ENCODE data around the gene SLC2A1.
"Not testable (repeated sequence)": the region's sequence is repeated elsewhere in the genome, so short reads cannot be mapped to it uniquely, and the experiment has no call there.

SLC2A1 gene

DNA sequence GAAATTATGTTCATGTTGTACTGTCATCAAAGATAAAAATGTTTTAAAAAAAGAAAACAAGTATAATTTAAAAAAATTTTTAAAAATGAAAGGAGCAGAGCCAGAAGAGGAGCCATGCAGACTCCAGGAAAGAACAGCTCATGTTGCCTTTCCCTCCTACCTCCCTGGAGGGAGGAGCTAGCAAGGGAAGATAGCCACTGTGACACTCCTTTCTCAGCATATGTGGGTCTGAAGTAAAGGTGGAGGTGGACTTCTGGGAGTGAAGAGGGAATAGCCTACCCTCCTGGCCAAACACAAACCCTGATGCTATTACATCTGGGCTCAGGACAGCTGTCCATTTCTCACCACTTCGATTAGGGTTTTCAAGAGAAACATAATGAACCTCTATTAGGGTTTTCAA is 54.2 kb downstream of the SLC2A1 start:
- H3K9me3 Mint-ChIP-seq = no peaks in the 10 kb centered on the region
- DNase-seq (no peak), ATAC-seq (no peak)
- H3K27me3 Mint-ChIP-seq = peaks cover 7% of the 10 kb centered on the region
- H3K27ac Mint-ChIP-seq = no peak overlapping the region
- H3K36me3 Mint-ChIP-seq (ENCODE audit: low read depth) = no peaks in the 10 kb centered on the region
- peaks cover 1% of the 10 kb centered on the region for H3K4me1 Mint-ChIP-seq
- no peak overlapping the region for H3K4me3 Mint-ChIP-seq

DNA sequence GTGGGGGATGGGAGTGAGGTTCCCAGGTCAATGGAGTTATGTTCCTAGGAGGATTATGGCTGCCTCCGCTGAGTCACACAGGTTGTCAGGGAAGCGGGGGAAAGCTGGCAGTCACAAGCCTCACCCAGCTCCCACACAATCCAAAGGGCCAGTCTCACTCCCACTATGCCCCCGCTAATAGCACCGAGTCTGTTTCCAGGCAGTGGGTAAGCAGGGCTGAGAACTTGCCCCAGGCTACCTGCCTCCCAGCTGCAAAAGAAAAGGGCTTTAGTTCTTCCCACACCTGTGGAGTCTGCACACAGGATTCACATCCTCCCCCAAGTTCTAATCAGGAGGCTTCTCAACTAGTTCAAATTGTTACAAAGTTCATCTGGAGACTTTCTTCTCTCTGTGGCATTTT is 58.7 kb downstream of the SLC2A1 start:
- not testable (repeated sequence) for H3K36me3 Mint-ChIP-seq (ENCODE audit: low read depth); ATAC-seq; H3K27ac Mint-ChIP-seq; H3K4me1 Mint-ChIP-seq; H3K4me3 Mint-ChIP-seq; DNase-seq
- Mint-ChIP-seq H3K27me3 (peaks cover 17% of the 10 kb centered on the region), H3K9me3 (peaks cover 16% of the 10 kb centered on the region)

DNA sequence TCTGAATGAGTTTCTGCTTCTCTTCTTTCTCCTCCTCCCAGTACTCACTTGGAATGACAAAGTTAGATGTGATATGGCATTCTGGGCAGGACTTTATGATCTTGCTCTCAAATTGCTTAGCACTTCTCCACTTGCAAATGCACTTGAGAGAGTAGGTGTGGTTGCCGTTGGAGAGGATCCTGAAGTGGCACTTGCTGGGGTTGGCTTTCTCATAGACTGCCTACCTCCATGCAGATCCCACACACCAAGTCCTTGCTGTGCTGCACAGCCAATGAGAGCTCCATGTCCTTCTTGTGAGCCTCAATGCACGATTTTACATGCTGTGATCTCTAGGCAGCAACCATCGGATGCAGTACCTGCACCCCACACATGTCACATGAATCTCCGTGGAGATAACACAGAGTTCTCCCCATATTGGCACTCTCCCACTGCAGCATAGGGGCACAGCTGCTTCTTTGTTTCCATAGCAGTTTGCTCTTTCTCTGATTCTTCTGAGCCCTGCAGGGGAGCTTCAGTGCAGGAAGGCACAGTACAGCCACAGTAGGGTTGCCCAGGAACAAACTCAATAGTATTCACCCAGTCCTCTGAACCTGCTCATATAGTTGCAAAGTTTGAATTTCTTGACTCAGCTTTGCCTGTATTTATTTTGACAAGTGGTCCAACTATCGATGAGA is 67.1 kb downstream of the SLC2A1 start:
- peaks cover 4% of the 10 kb centered on the region for H3K9me3 Mint-ChIP-seq
- H3K27ac Mint-ChIP-seq = no peak overlapping the region
- DNase-seq (no peak), ATAC-seq (no peak)
- H3K36me3 Mint-ChIP-seq (ENCODE audit: low read depth) = no peaks in the 10 kb centered on the region
- H3K4me3 Mint-ChIP-seq = no peak overlapping the region
- H3K4me1 Mint-ChIP-seq = no peaks in the 10 kb centered on the region
- H3K27me3 Mint-ChIP-seq = no peaks in the 10 kb centered on the region

DNA sequence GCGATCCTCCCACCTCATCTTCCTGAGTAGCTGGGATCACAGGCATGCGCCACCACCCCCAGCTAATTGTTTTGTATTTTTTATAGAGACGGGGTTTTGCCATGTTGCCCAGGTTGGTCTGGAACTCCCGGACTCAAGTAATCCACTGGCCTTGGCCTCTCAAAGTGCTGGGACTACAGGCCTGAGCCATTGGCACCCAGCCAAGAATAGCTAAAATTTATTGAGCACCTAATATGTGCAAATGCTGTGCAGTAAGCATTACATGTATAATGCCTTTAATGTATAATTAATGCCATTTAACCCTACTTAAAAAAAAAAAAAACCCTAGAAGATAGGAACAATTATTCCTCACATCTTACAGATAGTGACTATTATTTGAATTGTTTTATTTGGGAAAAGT is 69.4 kb downstream of the SLC2A1 start:
- Mint-ChIP-seq H3K27me3 (no peaks in the 10 kb centered on the region), H3K27ac (no peak overlapping the region), H3K36me3 (ENCODE audit: low read depth) (no peaks in the 10 kb centered on the region), H3K9me3 (peaks cover under 1% of the 10 kb centered on the region), H3K4me1 (no peaks in the 10 kb centered on the region), H3K4me3 (no peak overlapping the region)
- DNase-seq (no peak), ATAC-seq (no peak)

DNA sequence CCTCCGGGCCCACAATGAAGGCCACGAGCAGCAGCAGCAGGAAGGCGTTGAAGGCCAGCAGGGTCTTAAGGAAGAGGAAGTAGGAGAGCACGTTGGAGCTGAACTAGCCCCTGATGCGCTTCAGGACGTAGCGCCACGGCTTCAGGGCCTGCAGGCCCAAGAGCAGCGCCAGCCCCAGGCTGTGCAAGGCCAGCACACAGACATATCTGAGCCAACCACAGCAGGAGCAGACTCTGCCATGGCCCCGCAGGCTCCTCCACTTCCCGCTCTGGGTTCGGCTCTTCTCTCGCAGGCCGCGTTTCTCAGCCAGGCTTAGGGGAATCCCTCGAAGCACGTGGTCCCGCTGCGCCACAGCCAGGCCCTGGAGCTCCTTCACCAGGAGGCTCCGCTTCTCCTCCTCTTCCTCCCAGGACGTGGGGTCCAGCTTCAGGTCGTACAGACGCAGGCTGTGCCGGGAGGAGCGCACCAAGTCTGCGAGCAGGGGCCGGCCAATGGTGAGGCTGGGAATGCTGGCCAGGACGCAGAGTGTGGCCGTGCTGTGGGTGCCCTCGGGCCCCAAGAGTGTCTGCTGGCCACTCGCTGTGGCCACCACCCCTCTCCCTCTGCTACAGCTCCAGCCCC is 70.5 kb downstream of the SLC2A1 start:
- Mint-ChIP-seq H3K9me3 (no peaks in the 10 kb centered on the region), H3K27ac (no peak overlapping the region), H3K36me3 (ENCODE audit: low read depth) (no peaks in the 10 kb centered on the region), H3K4me1 (no peaks in the 10 kb centered on the region), H3K4me3 (no peak overlapping the region), H3K27me3 (no peaks in the 10 kb centered on the region)
- DNase-seq = no peak
- ATAC-seq = no peak

DNA sequence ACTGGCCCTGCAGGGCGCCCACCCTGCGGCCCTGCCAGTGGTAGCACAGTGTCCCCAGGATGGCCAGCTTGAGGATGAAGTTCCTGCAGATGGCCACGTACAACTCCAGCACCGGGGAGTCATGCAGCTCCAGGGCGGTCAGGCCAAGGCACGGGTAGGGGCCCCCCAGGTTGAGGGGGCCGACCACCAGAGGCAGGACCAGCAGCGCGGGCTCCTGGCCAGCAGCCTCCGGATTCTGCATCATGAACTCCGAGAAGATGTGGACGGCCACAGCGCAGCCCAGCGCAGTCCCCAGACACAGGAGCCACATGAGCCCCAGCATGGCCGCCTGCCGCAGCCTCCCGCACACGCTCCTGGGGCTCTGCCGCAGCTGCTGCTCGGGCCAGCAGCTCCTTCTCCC is 71.3 kb downstream of the SLC2A1 start:
- ATAC-seq (no peak), DNase-seq (no peak)
- Mint-ChIP-seq H3K27me3 (no peaks in the 10 kb centered on the region), H3K36me3 (ENCODE audit: low read depth) (no peaks in the 10 kb centered on the region), H3K4me1 (no peaks in the 10 kb centered on the region), H3K27ac (no peak overlapping the region), H3K4me3 (no peak overlapping the region), H3K9me3 (no peaks in the 10 kb centered on the region)

DNA sequence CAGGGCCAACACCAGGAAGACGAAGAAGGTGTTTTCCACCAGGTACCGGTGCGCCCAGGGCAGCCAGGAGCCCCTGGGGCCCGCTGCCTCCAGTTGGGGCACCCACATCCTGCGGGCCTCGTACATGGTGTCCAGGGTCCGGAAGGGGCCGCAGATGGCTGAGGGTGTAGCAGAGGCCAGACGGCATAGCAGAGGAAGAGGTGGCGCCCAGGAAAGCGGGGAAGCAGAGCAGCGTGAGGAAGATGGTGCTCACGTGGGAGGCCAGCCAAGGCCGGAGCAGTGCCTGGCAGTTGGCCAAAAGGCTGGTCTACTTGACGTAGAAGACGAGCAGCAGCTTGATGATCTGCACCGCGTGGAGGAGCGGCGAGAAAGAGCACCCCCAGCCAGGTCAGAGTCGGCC is 71.9 kb downstream of the SLC2A1 start:
- no peaks in the 10 kb centered on the region for H3K4me1 Mint-ChIP-seq
- DNase-seq (no peak), ATAC-seq (no peak)
- H3K27me3 Mint-ChIP-seq = no peaks in the 10 kb centered on the region
- H3K9me3 Mint-ChIP-seq = no peaks in the 10 kb centered on the region
- H3K27ac Mint-ChIP-seq = no peak overlapping the region
- no peaks in the 10 kb centered on the region for H3K36me3 Mint-ChIP-seq (ENCODE audit: low read depth)
- H3K4me3 Mint-ChIP-seq = no peak overlapping the region

DNA sequence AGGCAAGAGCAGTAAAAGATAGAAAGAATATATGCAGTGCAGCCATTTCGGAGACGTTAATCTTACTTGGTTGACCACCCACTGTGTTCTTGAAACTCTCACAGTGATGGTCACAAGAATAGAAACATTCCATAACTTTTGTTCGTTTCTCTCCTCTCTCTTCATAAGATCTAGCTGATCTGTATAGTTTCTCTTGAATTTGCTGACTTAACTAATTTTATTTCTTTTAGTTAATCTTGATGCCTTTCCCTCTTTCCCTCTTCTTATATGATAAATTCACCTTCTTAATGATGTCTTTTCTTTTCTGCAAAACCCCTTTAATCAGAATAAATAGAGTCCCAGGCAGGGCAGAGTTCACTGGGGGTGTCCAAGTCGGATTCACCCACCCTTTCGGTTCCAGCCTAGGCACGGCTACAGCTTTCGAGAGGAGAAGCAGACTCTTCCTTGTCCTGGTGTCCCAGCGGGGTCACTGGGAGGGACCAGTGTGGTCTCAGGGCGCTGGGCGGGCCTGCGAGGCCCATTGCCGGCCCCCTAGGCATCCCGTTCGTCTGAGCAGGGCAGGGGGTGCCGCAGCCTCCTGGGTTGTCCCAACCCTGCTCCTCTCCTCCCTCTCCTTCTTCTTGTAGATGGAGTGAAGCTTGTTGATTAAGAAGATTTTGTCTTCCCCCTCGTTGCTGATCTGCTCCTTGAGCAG is 72.5 kb downstream of the SLC2A1 start:
- no peak for ATAC-seq
- Mint-ChIP-seq H3K36me3 (ENCODE audit: low read depth) (no peaks in the 10 kb centered on the region), H3K4me3 (no peak overlapping the region), H3K27me3 (no peaks in the 10 kb centered on the region), H3K27ac (no peak overlapping the region), H3K4me1 (no peaks in the 10 kb centered on the region), H3K9me3 (no peaks in the 10 kb centered on the region)
- no peak for DNase-seq

DNA sequence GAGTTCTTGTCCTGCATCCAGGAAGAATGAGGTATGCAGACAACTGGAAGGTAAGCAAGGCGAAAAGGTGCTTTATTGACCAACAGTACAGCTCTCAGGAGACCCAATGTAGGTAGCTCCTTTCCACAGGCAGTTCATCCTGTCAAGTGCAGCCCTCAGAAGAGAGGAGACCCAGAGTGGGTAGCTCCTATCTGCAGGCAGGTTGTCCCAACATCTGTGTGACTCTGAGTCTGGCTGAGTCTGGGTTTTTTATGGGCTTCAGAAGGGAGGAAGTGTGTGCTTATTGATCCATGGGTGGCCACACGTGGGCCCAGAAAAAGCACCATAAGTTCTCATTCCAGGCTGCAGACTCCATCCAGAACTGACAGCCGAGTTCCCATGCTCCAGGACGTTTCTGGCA is 78.3 kb downstream of the SLC2A1 start:
- Mint-ChIP-seq H3K27me3 (no peaks in the 10 kb centered on the region), H3K4me1 (no peaks in the 10 kb centered on the region), H3K36me3 (ENCODE audit: low read depth) (no peaks in the 10 kb centered on the region), H3K27ac (no peak overlapping the region), H3K9me3 (no peaks in the 10 kb centered on the region), H3K4me3 (no peak overlapping the region)
- DNase-seq = no peak
- ATAC-seq = no peak

DNA sequence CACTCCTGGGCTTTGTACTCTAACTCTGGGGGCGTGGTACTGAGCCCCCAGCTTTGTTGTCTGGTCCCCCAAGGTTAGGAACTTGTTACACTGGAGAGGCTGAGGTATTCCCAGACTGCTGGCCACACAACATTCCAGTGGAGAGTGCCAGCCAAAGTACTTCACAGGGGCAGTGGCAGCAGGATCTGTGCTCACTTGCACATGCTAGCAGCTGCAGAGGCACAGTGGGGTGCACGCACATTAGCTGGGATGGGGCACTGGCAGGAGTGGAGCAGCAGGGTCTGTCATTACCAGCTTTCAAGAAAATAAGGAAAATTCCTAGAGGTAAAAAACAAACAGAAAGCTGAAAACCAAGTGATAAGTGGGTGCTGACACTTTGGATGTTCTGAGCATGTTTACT is 81.3 kb downstream of the SLC2A1 start:
- Mint-ChIP-seq H3K36me3 (ENCODE audit: low read depth) (peaks cover 2% of the 10 kb centered on the region), H3K9me3 (peaks cover 21% of the 10 kb centered on the region), H3K27ac (no peak overlapping the region), H3K4me1 (no peaks in the 10 kb centered on the region), H3K27me3 (peaks cover 3% of the 10 kb centered on the region), H3K4me3 (no peak overlapping the region)
- DNase-seq (no peak), ATAC-seq (no peak)

DNA sequence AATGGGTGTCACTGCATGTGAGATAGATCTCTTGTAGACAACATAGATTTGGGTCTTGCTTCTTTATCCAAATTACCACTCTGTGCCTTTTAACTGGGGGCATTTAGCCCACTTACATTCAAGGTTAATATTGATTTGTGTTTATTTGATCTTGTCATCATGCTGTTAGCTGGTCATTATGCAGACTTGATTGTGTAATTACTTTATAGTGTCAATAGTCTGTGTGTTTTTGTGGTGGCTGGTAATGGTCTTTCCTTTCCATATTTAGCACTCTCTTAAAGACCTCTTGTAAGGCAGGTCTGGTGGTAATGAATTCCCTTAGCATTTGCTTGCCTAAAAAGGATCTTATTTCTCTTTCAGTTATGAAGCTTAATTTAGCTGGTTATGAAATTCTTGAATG is 82.7 kb downstream of the SLC2A1 start:
- H3K36me3 Mint-ChIP-seq (ENCODE audit: low read depth) = peaks cover 2% of the 10 kb centered on the region
- peaks cover 3% of the 10 kb centered on the region for H3K27me3 Mint-ChIP-seq
- H3K27ac Mint-ChIP-seq = no peak overlapping the region
- H3K4me3 Mint-ChIP-seq = no peak overlapping the region
- peaks cover 21% of the 10 kb centered on the region for H3K9me3 Mint-ChIP-seq
- H3K4me1 Mint-ChIP-seq = no peaks in the 10 kb centered on the region
- DNase-seq = no peak
- no peak for ATAC-seq

Measured in activated naive CD8-positive, alpha-beta T cell treated with anti-CD3 and anti-CD28 coated beads, Interleukin-2, amount 50 U/mL, for 24 hours (primary cell).